Stimulated activated naive CD8-positive, alpha-beta T cell treated with anti-CD3 and anti-CD28 coated beads, Interleukin-15, Interleukin-2, amounts not matched to agents 100 ng/mL and 50 ng/mL, for 24 hours (primary cell): ENCODE measurements around the gene OR2A25.
"Not testable (repeated sequence)": the region's sequence is repeated elsewhere in the genome, so short reads cannot be mapped to it uniquely, and the experiment has no call there.

Source experiments
- H3K27ac Mint-ChIP-seq: one replicate; pipeline ENCODE4 v1.8.0; 2021; ENCODE audit warnings: mild to moderate bottlenecking, mixed read lengths
- H3K27me3 Mint-ChIP-seq: one replicate; pipeline ENCODE4 v1.8.0; 2021; ENCODE audit warnings: mixed read lengths
- H3K36me3 Mint-ChIP-seq: one replicate; pipeline ENCODE4 v1.8.0; 2021; ENCODE audit warnings: low read depth, mixed read lengths
- H3K4me1 Mint-ChIP-seq: one replicate; pipeline ENCODE4 v1.8.0; 2021; ENCODE audit warnings: low read depth, mixed read lengths
- H3K4me3 Mint-ChIP-seq: one replicate; pipeline ENCODE4 v1.8.0; 2021; ENCODE audit warnings: mild to moderate bottlenecking, mixed read lengths
- H3K9me3 Mint-ChIP-seq: one replicate; pipeline ENCODE4 v1.8.0; 2021; ENCODE audit warnings: mixed read lengths

OR2A25 gene

DNA sequence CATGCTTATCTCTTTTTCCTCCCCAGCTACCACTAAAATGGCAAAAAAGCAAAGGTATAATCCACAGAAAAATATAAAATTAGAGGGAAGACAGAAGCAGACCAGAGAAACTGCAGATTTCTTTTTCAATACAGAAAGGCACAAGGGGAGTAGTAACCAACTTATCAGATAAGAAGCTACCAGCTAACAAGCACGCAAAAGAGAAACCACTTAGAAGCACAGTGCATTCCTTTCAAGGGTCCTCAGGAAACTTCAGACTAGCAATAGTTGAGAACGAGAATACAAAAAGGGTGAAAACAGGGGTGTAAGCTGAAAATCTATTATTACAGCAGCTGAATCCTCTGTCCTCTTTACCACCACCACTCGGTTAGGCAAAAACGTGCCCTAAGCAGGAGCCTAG lies 30.7 kb upstream of the OR2A25 start:
- Mint-ChIP-seq H3K4me1 (no peaks in the 10 kb centered on the region), H3K27me3 (peaks cover 24% of the 10 kb centered on the region), H3K36me3 (no peaks in the 10 kb centered on the region), H3K27ac (no peak overlapping the region), H3K9me3 (no peaks in the 10 kb centered on the region), H3K4me3 (no peak overlapping the region)

DNA sequence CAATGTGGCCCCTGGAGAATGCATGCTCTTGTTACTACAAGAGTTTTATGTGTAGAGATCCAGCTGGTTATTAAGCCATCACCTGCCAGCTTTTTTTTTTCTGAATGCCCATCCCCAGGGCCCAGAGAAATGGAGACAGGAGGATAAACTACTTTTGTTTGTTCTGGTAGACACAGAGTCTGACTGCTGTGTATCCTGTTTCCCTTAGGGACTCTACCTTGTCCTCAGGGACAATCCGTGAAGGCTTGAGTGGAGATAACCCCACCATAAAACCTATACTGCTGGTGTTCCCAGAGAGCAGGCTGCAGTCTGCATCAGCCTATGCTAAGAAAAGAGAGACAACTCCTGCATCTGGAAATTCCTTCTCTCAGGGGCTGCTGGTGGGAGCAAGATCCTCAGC lies 21.0 kb upstream of the OR2A25 start, which contains the start of gene OR2A5:
Gene OR2A5, plus strand, starts transcription at position 301 of the 400 bp plus-strand sequence. CDS start 1,454 bp downstream, outside the sequence.
- Mint-ChIP-seq H3K36me3 (no peaks in the 10 kb centered on the region), H3K4me3 (no peak within 1 kb of the TSS), H3K9me3 (no peaks in the 10 kb centered on the region), H3K27me3 (peaks cover 8% of the 10 kb centered on the region), H3K27ac (no peak within 1 kb of the TSS), H3K4me1 (no peaks in the 10 kb centered on the region)

DNA sequence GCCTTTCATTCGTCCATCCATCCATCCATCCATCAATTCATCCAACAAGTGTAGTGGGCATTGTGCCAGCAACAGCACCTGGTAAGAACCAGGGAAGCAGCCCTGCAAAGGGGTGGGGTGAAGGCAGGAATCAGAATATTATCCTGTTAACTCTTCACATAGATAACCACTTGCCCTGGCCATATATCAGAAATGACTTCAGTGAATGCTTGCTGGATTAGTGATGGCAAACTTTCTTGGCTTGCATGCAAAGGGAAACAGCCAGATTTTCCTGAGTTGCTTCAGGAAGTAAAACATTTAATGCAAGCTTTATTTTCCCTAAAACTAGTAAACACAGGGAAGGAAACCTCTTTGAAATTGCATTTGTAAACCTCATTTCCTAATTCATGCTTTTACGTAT lies 20.1 kb upstream of the OR2A25 start:
- peaks cover 6% of the 10 kb centered on the region for H3K27me3 Mint-ChIP-seq
- no peak overlapping the region for H3K4me3 Mint-ChIP-seq
- no peak overlapping the region for H3K27ac Mint-ChIP-seq
- H3K36me3 Mint-ChIP-seq = no peaks in the 10 kb centered on the region
- H3K4me1 Mint-ChIP-seq = no peaks in the 10 kb centered on the region
- no peaks in the 10 kb centered on the region for H3K9me3 Mint-ChIP-seq

DNA sequence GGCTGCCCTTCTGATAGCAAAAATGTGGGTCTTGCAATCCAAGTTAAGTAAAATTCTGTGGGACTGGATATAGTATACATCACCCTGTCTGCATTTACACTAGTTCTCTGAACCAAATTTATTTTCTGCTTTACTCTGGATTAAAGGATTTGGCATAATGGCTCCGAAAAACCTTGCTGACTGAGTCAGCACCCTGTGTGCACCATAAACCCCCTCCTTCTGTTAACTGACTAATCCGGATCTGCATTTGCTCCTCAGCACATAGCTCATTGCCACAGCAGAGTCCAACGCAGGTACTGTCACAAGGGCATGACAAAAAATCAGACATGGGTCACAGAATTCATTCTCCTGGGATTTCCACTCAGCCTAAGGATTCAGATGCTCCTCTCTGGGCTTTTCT lies 19.5 kb upstream of the OR2A25 start:
- Mint-ChIP-seq H3K27me3 (peaks cover 1% of the 10 kb centered on the region), H3K36me3 (no peaks in the 10 kb centered on the region), H3K9me3 (no peaks in the 10 kb centered on the region), H3K4me3 (no peak overlapping the region), H3K4me1 (no peaks in the 10 kb centered on the region), H3K27ac (no peak overlapping the region)

DNA sequence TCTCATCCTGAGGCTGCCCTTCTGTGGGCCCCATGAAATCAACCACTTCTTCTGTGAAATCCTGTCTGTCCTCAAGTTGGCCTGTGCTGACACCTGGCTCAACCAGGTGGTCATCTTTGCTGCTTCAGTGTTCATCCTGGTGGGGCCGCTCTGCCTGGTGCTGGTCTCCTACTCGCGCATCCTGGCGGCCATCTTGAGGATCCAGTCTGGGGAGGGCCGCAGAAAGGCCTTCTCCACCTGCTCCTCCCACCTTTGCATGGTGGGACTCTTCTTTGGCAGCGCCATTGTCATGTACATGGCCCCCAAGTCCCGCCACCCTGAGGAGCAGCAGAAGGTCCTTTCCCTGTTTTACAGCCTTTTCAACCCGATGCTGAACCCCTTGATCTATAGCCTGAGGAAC lies 18.7 kb upstream of the OR2A25 start:
- not testable (repeated sequence) for H3K27ac Mint-ChIP-seq, H3K4me1 Mint-ChIP-seq, H3K36me3 Mint-ChIP-seq, H3K9me3 Mint-ChIP-seq, H3K4me3 Mint-ChIP-seq, H3K27me3 Mint-ChIP-seq

DNA sequence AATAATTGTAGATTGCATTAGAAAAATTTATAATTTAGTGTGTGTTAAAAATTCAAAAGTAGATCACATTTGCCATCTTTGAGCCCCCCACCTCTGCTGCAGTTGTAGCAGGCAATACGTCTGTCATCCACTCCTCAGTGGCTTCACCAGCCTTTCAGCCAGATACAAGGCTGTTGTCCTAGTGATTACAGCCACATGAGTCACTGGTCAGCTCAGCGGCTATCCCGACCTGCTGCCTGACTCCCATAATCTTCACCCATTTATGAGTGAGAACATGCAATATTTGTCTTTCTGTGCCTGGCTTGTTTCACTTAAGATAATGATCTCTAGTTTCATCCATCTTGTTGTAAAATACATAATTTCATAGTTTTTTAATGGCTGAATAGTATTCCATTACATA lies 11.7 kb upstream of the OR2A25 start:
- H3K4me1 Mint-ChIP-seq = no peaks in the 10 kb centered on the region
- no peaks in the 10 kb centered on the region for H3K9me3 Mint-ChIP-seq
- no peak overlapping the region for H3K4me3 Mint-ChIP-seq
- H3K36me3 Mint-ChIP-seq = no peaks in the 10 kb centered on the region
- H3K27me3 Mint-ChIP-seq = peaks cover 3% of the 10 kb centered on the region
- peak overlapping the region; percentile 22 for H3K27ac Mint-ChIP-seq

DNA sequence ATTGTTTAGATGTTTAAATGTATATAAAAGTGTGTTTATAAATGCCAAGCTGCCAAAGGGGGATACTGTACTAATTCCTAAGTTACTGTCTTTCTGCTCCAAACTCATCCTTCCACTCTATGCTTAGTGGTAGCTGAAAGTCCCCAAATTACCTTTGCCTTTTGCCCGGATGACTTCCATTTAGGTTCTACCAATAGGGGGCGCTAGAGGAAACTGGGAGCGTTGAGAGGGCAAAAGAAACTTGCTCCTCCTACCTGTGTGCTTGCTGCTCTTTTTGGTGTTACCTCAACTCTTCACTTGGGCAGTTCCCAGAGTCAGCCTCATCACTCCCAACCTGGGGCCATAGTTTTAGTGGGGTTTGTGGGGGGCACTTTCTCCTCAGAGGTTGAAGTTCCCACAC lies 5.9 kb upstream of the OR2A25 start:
- Mint-ChIP-seq H3K27ac (no peak overlapping the region), H3K36me3 (no peaks in the 10 kb centered on the region), H3K4me3 (no peak overlapping the region), H3K4me1 (no peaks in the 10 kb centered on the region), H3K9me3 (peaks cover 4% of the 10 kb centered on the region), H3K27me3 (peaks cover 17% of the 10 kb centered on the region)

DNA sequence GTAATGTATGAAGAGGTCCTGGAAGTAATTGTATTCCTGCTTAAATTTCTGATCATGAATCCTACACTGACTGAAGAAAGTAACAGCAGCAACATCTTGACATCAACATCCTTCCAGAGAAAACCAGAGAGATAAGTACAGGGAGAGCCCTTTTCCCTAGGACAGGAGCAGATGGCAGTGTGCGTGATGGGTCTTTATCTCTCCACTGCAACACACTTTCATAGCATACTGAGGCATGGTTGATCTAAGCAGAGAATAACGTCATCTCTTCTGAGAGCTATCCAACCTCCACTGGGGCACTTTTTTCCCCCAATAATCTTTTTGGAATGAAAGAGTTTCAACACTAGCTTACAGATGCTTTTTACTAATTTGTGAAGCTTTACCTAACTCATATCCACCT lies 342 bp downstream of the OR2A25 start:
- Mint-ChIP-seq H3K9me3 (peaks cover 4% of the 10 kb centered on the region), H3K4me1 (no peaks in the 10 kb centered on the region), H3K4me3 (no peak overlapping the region), H3K36me3 (no peaks in the 10 kb centered on the region), H3K27me3 (peaks cover 19% of the 10 kb centered on the region), H3K27ac (no peak overlapping the region)

DNA sequence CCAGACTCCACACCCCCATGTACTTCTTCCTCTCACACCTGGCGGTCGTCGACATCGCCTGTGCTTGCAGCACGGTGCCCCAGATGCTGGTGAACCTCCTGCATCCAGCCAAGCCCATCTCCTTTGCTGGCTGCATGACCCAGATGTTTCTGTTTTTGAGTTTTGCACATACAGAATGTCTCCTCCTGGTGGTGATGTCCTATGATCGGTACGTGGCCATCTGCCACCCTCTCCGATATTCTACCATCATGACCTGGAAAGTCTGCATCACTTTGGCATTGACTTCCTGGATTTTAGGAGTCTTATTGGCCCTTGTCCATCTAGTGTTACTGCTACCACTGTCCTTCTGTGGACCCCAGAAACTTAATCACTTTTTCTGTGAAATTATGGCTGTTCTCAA lies 4.8 kb downstream of the OR2A25 start:
- no peak overlapping the region for H3K27ac Mint-ChIP-seq
- no peaks in the 10 kb centered on the region for H3K9me3 Mint-ChIP-seq
- no peaks in the 10 kb centered on the region for H3K36me3 Mint-ChIP-seq
- no peaks in the 10 kb centered on the region for H3K4me1 Mint-ChIP-seq
- no peak overlapping the region for H3K4me3 Mint-ChIP-seq
- H3K27me3 Mint-ChIP-seq = peaks cover 17% of the 10 kb centered on the region

DNA sequence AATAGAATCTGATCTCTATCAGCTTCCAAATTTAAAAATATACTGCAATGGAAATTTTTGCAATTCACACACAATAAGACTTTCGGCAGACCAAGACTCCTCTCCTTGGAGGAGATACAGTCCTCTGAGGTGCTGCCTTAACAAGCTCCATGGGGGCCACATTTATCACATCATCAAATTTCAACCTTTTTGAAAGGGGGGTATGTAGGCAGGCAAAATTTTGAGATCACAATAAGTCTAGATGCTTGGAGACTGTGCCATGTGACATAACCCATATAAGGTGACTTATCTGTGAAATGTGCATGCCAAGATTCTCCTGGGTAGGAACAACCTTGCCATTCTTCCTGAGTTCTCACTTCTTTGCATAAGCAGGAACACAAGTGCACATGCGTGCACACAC lies 16.4 kb downstream of the OR2A25 start, which contains the start of gene OR2A12:
Gene OR2A12, plus strand, starts transcription at position 301 of the 400 bp plus-strand sequence. CDS start 8,830 bp downstream, outside the sequence.
- Mint-ChIP-seq H3K4me1 (no peaks in the 10 kb centered on the region), H3K9me3 (no peaks in the 10 kb centered on the region), H3K27ac (no peak within 1 kb of the TSS), H3K36me3 (no peaks in the 10 kb centered on the region), H3K27me3 (peaks cover 5% of the 10 kb centered on the region), H3K4me3 (no peak within 1 kb of the TSS)

DNA sequence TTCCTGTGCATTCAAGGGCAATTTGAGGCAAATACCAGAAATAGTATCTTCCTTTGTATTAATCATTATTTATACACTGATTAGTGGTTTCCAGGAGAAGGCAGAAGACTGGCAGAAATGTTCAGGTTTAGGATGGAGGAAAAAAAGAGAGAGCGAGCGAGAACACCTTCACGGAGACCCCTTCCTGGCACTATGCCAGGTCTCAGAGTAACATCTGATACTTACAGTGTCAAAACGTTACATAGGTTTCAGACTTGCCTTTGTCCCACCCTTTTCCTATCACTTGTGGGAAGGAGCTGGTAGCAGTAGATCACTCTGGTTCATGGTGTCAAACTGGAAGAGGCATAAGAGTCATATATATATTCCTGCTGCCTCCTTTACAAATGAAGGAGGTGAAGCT lies 17.1 kb downstream of the OR2A25 start:
- H3K27me3 Mint-ChIP-seq = peaks cover 5% of the 10 kb centered on the region
- H3K27ac Mint-ChIP-seq = no peak overlapping the region
- no peaks in the 10 kb centered on the region for H3K4me1 Mint-ChIP-seq
- no peaks in the 10 kb centered on the region for H3K36me3 Mint-ChIP-seq
- no peak overlapping the region for H3K4me3 Mint-ChIP-seq
- H3K9me3 Mint-ChIP-seq = no peaks in the 10 kb centered on the region

DNA sequence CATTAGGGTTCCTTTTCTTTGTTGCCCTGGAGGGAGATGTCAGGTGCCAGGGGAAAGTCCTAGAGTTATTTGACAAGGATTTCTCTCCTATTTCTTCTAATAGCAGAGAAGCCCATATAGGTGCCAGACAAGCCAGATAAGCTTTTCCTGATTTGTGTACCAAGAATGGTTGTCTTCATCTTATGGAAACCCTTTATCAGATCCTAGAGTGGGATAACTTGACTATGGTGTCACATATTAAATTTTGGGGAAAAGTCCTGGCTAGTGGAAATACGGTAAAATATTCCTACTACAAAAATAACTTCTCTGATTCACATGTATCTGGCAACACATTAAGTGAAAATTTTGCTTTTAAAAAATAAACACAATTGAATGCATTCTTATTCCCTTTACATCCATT lies 17.6 kb downstream of the OR2A25 start:
- Mint-ChIP-seq H3K4me3 (no peak overlapping the region), H3K9me3 (no peaks in the 10 kb centered on the region), H3K27me3 (peaks cover 5% of the 10 kb centered on the region), H3K27ac (no peak overlapping the region), H3K36me3 (no peaks in the 10 kb centered on the region), H3K4me1 (no peaks in the 10 kb centered on the region)

DNA sequence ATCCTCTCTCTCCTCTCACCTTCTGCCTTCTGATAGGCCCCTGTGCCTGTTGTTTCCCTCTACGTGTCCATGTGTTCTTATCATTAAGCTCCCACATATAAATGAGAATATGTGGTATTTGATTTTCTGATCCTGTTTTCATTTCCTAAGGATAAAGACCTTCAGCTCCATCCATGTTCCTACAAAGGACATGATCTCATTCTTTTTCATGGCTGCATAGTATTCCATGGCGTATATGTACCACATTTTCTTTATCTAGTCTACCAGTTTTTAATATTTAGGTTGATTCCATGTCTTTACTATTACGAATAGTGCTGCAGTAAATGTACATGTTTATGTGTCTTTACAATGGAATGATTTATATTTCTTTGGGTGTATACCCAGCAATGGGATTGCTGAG lies 21.1 kb downstream of the OR2A25 start:
- Mint-ChIP-seq H3K4me1 (no peaks in the 10 kb centered on the region), H3K9me3 (peaks cover 8% of the 10 kb centered on the region), H3K27me3 (peaks cover 5% of the 10 kb centered on the region), H3K4me3 (no peak overlapping the region), H3K36me3 (no peaks in the 10 kb centered on the region), H3K27ac (no peak overlapping the region)

DNA sequence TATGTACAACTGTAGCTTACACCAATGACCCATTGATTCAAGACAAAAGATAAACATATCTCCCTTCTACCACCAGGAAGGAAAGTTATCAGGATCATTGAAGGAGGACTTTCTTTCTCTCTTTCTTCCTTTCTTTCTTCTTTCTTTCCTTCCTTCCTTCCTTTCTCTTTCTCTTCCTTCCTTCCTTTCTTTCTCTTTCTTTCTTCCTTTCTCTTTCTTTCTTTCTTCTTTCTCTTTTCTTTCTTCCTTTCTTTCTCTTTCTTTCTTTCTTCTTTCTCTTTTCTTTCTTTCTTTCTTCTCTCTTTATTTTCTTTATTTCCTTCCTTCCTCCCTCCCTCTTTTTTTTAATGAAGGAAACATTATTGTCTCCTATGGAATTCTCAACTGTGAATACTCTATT lies 29.2 kb downstream of the OR2A25 start:
- Mint-ChIP-seq H3K9me3 (no peaks in the 10 kb centered on the region), H3K4me1 (no peaks in the 10 kb centered on the region), H3K27me3 (peaks cover 15% of the 10 kb centered on the region), H3K27ac (no peak overlapping the region), H3K36me3 (no peaks in the 10 kb centered on the region), H3K4me3 (no peak overlapping the region)

DNA sequence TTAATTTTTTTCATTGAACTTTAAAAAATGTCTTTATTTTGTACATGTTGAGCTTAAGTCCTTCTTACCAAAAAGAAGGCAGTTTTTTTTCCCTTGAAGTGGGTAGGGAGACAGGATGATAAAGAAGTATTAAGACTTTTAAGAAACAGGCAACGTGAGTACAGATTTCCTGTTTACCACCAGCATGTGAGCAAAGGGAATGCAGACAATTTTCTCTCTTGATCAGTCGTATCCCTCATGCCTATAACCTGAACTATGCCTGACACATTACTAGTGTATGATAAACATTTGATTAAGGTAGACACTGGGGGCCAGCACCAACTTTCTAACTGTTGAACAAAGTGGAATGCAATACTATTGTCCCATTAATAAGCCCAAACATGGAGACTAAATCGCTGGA lies 31.0 kb downstream of the OR2A25 start:
- H3K9me3 Mint-ChIP-seq = no peaks in the 10 kb centered on the region
- no peaks in the 10 kb centered on the region for H3K36me3 Mint-ChIP-seq
- H3K4me1 Mint-ChIP-seq = no peaks in the 10 kb centered on the region
- H3K27me3 Mint-ChIP-seq = peaks cover 19% of the 10 kb centered on the region
- H3K27ac Mint-ChIP-seq = no peak overlapping the region
- no peak overlapping the region for H3K4me3 Mint-ChIP-seq

DNA sequence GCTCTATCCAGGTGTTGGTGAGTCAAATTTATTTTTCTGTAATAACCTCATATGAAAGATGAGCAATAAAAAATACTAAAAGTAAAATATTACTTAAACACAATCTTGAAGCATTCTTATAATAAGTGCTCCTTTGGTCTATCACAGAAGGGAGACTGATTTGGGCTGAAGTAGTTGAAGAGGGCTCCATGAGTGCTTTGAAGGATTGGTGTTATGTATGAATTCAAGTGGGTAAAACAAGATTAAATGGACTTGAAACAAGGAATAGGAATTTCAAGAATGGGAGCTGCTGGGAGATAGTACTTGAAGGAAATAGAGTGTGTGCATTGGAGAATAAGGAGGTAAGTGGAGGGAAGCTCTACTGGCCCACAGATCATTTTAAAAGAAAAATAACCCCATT lies 32.4 kb downstream of the OR2A25 start:
- H3K9me3 Mint-ChIP-seq = no peaks in the 10 kb centered on the region
- peaks cover 14% of the 10 kb centered on the region for H3K27me3 Mint-ChIP-seq
- H3K4me1 Mint-ChIP-seq = no peaks in the 10 kb centered on the region
- no peak overlapping the region for H3K27ac Mint-ChIP-seq
- no peak overlapping the region for H3K4me3 Mint-ChIP-seq
- no peaks in the 10 kb centered on the region for H3K36me3 Mint-ChIP-seq
